HG02623 (cell line): ENCODE data around the gene USO1.
"Not testable (repeated sequence)": the region's sequence is repeated elsewhere in the genome, so short reads cannot be mapped to it uniquely, and the experiment has no call there.

Source experiments
- ATAC-seq: cut with Tn5 transposase; IDR thresholded peaks from one replicate; pipeline ENCODE4 v1.9.1; 2021; ENCODE audit warnings: moderate library complexity; ENCODE audit not compliant: unreplicated experiment

The USO1 gene

GRCh38 chr4:75708218-75708691 lies 16.1 kb upstream of the USO1 start:
- no peak for ATAC-seq

GRCh38 chr4:75710246-75710645 lies 14.1 kb upstream of the USO1 start:
- no peak for ATAC-seq

- ATAC-seq, result no peak
Observed at GRCh38 chr4:75714011-75714410, 10.4 kb upstream of the USO1 start.

DNA sequence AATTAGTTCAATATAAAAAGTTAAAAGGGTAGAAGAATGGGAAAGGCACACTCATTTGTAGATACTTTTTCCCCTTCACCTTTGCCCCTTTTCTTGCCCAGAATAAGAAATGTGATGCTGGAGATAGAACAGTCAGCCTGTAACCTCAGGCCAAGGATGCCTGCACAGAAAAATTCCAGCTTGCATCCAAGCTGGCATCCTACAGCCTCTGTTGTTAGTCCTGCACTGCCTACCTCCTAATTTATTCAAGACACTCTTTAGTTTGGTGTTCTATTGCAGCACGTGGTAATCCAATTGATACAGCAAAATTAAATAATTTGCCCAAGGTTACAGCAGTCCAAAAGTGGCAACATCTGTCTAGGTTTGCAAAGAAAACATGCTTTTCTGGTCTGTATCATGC lies 9.7 kb upstream of the USO1 start:
- ATAC-seq, result no peak

DNA sequence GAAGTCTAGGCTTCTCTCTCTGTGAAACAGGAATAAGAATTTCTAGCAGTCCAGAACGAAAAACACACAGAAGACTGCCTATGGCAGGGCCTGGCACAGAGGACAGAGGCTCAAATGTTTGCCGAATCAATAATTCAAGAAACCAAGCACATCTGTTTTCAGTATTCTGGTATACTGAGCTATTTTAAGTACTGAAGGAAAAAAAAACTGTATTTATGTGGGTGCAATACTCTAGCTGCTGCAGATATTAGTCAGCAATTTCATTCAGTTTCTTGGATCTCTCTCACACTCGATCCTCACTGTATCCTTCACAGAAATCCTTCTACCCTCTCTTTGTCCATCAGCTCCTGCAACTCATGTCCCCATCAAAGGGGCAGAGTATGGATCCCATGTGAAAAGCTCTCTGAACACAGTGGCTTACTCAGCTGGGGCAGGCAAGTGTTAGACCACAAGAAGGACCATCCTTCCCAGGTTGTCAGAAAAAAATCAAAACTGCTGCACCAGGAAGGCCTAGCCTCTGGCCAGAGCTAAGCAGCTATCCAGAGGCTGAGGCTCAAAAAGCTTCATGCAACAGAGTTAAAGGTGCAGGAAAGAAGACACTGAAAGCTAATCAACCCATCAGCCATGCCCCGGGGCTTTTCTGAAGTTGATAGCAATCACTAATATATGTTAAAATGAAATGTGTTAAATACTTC lies 9.1 kb upstream of the USO1 start:
- no peak for ATAC-seq

DNA sequence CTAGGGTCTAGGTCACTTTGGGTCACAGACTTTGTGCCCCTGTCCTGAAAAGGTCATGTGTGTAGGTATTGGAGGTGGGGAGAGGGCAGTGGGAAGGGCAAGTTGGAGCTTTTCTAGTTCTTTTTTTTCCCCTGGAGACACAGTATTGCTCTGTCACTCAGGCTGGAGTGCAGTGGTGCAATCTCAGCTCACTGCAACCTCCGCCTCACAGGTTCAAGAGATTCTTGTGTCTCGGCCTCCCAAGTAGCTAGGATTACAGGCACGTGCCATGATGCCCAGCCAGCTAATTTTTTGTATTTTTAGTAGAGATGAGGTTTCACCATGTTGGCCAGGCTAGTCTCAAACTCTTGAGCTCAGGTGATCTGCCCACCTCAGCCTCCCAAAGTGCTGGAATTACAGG lies 8.3 kb upstream of the USO1 start:
- not testable (repeated sequence) for ATAC-seq

GRCh38 chr4:75717408-75717807 lies 7.0 kb upstream of the USO1 start:
- no peak for ATAC-seq

DNA sequence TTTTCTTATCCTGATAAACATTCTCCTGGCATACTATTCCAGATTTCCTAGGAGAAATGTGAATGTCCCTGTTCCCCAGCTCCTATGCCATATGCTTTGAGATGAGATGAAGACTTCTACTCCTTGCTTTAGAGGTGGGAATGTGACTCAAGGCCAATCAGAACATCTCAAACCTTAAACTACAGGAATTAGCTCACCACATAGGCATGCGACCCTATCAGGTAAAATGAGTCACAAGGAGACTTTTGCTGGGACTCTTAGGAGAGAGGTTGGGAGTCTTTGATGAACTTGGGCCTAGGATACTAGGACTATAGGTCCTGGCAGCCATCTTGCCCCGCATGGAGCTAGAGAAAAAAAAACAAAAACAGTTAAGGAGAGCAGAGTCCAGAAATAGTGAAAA lies 5.8 kb upstream of the USO1 start:
- no peak for ATAC-seq

DNA sequence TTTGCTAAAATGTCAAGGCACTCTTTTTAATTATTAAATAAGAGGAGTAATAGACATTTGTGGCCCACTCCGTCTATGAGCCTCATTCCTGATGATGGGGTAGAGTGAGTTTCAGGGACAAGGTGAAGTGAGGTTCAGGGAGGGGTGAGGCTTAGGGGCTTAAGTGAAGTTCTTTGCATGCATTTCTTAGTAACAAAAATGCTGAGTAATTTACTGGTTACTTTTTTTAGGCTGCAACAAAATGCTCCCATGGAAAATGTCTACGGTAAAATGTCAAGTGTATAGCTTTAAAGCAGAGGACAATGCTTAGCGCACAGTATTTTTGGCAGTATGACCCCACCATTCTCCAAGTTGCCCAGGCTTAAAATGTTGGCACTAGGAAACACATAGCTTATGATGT lies 2.0 kb upstream of the USO1 start:
- no peak for ATAC-seq

GRCh38 chr4:75723163-75724065 lies 963 bp upstream of the USO1 start:
- ATAC-seq, result no peak

DNA sequence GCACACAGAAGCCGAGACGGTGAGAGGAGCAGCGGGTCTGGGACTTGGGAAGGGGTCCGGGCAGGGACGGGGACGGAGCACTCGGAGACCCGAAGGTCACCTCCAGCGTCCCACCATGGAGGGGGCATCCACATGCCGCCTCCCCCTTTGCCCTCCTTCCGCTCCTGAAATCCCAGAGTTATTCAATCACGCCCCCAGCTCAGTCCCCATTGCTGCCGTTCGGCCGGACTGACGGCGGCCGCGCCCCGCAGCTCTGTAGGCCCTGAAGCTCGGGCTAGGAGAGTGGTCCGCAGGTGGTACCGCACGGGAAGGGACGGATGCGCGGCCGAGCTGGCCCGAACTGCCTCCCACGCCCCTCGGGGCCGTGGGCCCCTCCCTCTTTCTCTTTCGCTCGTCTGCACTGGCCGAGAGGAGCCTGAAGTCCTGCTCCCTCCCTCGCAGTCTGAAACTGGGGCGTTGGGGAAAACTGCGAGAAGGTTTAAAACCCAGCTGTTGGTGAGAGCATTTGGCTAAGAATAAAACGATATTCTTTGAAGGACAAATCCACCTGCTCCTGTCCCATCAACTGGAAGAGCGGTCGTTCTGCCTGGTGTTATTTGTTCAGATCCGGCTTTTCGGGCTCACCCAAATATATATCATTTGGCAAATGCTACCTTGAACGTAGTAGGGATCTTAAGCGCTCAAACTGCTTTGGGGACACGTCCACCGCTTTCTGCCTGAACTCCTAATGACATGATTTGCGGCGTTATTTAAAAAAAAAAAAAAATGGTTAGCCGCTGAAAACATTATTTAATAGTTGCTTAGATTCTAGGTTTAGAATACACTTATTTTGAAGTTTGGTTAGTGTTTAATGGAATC lies 719 bp downstream of the USO1 start:
- peak; percentile 45 for ATAC-seq

- ATAC-seq, result not testable (repeated sequence)
Observed at GRCh38 chr4:75725942-75726538, 1.7 kb downstream of the USO1 start.

- ATAC-seq, result no peak
Observed at GRCh38 chr4:75726577-75726976, 2.2 kb downstream of the USO1 start.

DNA sequence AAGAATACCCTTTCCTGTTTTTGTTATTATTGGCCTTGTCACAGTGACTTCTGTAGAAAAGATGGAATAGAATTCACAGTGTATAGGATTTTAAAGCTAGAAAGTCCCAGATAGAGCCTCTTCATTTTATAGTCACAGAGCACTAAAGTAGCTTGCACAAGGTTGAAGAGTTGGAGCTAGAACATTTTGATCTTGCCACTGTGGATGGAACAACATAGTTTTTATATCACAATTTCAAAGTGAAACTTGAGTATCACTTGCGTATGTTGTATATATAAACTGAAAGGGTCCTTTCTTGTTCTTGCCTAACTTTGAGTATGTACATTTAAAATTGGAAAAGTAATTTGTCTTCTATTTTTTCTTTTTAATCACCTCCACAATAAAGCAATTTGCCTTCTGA lies 2.7 kb downstream of the USO1 start:
- no peak for ATAC-seq

GRCh38 chr4:75729836-75730235 lies 5.5 kb downstream of the USO1 start:
- no peak for ATAC-seq

DNA sequence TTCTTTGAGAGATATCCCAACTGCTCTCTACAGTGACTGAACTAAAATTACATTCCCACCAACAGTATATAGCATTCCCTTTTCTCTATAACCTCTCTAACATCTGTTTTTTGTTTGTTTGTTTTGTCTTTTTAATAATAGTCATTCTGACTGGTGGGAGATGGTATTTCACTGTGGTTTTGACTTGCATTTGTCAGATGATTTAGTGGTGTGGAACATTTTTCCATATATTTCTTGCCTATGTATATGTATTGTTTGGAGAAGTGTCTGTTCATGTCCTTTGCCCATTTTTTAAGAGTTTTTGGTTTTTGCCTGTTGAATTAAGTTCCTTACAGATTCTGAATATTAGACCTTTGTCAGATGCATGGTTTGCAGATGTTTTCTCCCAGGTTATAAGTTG lies 9.0 kb downstream of the USO1 start:
- no peak for ATAC-seq

GRCh38 chr4:75735525-75735924 lies 11.1 kb downstream of the USO1 start:
- ATAC-seq, result no peak

DNA sequence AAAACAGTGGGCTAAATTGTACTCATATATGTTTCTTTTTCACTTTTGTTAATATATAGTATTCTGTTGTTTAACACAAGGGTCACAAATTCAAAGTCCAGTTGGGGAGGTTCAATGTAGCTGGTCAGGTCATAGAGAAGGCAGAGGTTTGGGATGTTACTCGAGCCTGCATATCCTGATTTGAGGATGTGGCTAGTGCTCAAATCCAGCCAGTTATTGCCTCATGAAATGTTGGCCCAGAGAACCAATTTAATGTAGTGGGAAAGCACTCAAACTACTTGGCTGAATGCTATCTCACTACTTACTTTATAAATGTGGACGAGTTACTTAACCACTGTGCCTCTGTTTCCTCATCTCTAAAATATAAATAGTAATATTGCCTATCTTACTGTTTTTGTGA lies 12.5 kb downstream of the USO1 start:
- ATAC-seq, result no peak

GRCh38 chr4:75737398-75737797 lies 13.0 kb downstream of the USO1 start:
- no peak for ATAC-seq

DNA sequence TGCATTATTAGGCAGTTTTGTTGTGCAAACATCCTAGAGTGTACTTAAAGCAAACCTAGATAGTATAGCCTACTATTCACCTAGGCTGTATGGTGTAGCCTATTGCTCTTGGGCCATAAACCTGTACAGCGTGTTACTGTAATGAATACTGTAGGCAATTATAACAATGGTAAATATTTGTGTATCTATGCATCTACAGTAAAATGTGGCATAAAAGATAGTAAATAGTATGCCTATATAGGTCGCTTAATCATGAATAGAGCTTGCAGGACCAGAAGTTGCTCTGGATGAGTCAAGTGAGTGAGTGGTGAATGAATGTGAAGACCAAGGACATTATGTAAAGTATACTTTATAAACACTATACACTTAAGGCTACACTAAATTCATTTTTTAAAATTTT lies 16.6 kb downstream of the USO1 start:
- ATAC-seq, result no peak

DNA sequence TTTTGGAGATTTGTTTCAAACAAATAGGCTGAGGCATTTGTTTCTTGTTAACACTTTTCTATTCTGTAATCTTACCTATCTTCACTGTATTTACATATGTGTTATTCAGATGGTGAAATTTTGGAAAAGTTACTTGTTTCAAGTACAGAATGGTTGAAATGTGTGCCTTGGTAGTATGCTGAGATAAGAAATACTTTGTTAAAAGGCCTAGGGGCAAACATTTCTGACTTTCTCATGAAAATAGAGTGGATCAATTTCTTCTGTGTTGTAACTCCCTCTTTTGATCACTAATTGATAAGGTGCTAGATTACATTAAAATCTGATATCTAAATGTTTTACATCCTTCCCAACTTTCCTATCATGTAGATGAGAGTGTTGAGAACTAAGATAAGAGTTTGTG lies 18.1 kb downstream of the USO1 start:
- ATAC-seq, result no peak
